Kidney glomerular epithelial cell (primary cell): Measurements from ENCODE around the gene DDIT4.
A peak's percentile ranks its signal among the peaks of the same experiment; 100 is the strongest.
"Not testable (repeated sequence)": the region's sequence is repeated elsewhere in the genome, so short reads cannot be mapped to it uniquely, and the experiment has no call there.

Experiments used
- DNase-seq: peaks from one replicate; lab custom pipeline; 2025; lab: John Stamatoyannopoulos, UW

The DDIT4 gene

GRCh38 chr10:72273410-72274212, at the start of gene DDIT4:
DDIT4 (plus strand) TSS chr10:72273924; CDS start chr10:72274217, 293 bp downstream.
- peak; percentile 97 for DNase-seq

GRCh38 chr10:72224191-72224590, 49.5 kb upstream of the DDIT4 start:
- DNase-seq, result not testable (repeated sequence)

GRCh38 chr10:72226418-72227027, 47.2 kb upstream of the DDIT4 start:
- no peak for DNase-seq

GRCh38 chr10:72227826-72228225, 45.9 kb upstream of the DDIT4 start:
- no peak for DNase-seq

GRCh38 chr10:72228318-72228751, 45.4 kb upstream of the DDIT4 start:
- DNase-seq, result no peak

- no peak for DNase-seq
These were observed 44.2 kb upstream of the DDIT4 start for GRCh38 chr10:72229261-72230251.

- no peak for DNase-seq
These were observed 40.1 kb upstream of the DDIT4 start for GRCh38 chr10:72233621-72234020.

- DNase-seq, result no peak
These were observed 39.1 kb upstream of the DDIT4 start for GRCh38 chr10:72234560-72235095.

GRCh38 chr10:72235544-72236279, 38.0 kb upstream of the DDIT4 start:
- DNase-seq, result no peak

- DNase-seq, result no peak
These were observed 35.1 kb upstream of the DDIT4 start for GRCh38 chr10:72238392-72239175.

- no peak for DNase-seq
These were observed 34.3 kb upstream of the DDIT4 start for GRCh38 chr10:72239409-72239808.

- no peak for DNase-seq
These were observed 33.4 kb upstream of the DDIT4 start for GRCh38 chr10:72240371-72240770.

- DNase-seq, result no peak
These were observed 32.0 kb upstream of the DDIT4 start for GRCh38 chr10:72241691-72242252.

GRCh38 chr10:72242675-72243074, 31.0 kb upstream of the DDIT4 start:
- peak; percentile 17 for DNase-seq

- DNase-seq, result peak; percentile 34
These were observed 29.8 kb upstream of the DDIT4 start for GRCh38 chr10:72243822-72244437.

- DNase-seq, result no peak
These were observed 29.1 kb upstream of the DDIT4 start for GRCh38 chr10:72244573-72245038.

GRCh38 chr10:72245949-72246525, 27.7 kb upstream of the DDIT4 start:
- DNase-seq, result no peak

- DNase-seq, result no peak
These were observed 25.1 kb upstream of the DDIT4 start for GRCh38 chr10:72248468-72249151.
